NCI-H748 (cell line): ENCODE measurements around the gene TM2D3.
A peak's percentile ranks its signal among the peaks of the same experiment; 100 is the strongest.

Experiments
- DNase-seq: peaks from one replicate; lab custom pipeline; 2025; ENCODE audit not compliant: unreplicated experiment; lab: John Stamatoyannopoulos, UW

The TM2D3 gene

DNA sequence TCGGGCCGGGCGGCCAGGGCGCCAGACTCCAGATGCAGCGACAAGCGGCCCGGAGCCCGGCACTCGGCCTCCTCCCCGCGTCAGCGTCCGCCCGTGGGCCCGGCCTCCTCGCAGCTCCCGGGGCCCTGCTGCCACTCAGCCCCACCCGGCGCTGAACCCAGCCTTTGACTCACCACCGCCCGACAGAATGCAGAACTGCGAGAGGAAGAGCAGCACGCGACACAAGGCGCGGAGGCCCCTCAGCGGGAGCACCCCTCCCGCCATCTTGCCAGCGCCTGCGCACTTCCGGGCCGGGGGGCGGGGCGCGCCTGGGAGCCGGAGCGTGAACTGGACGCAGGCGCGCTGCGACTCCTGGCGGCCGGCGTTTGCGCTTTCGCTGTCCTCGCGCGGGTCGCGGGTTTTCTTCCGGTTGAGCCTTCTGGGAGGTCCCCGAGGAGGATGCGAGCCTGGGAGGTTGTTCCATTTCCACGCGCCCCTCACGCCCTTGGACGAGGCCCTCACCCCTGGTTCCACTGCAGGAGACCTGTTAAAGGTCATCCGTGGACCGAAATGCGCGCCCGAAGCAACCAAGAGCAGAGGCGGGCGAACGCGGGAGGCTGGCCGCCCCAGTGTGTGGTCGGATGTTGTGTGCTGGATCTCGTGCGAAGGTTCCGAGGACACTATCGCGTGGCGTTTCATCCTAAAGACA, at the start of gene TM2D3:
Gene TM2D3 (minus strand): TSS at position 284 of the 688 bp plus-strand sequence. CDS start 20 bp downstream, at position 264.
- peak; percentile 87 for DNase-seq

DNA sequence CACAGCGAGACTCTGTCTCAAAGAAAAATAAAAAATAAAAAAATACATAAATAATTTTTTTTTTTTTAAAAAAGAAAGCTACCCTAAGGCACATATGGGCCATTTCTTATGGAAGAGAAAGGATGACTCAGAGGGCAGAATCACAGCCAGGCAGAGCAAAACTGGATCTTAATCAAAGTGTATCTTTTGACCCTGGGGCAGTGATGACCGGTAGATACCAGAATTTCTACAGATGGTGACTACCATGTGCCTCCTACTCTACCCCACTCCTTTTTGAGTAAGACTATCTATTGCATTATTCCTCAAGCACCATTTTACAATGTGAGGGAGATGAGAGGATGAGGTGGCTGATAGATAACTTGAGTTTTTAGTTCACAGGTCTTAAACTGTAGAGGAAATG, 46.1 kb upstream of the TM2D3 start:
- no peak for DNase-seq

DNA sequence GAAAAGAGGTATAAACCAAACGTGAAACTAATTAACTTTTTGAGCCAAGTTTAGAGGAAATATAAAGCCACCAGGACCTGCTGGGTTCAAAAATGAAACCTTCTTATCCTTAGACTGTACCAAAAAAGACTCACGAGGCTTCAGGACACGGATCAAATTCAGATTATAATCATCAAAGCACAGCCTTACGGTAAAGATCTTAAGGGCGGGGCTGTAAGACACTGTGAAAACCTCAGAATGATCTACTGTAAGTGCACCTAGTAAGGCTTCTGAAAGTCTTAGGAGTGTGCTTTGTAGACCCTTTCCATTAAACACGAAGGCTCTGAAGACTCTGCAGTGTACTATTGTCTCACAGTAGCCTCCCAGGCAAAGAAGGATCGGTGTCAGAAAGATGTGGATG, 45.3 kb upstream of the TM2D3 start:
- no peak for DNase-seq

- no peak for DNase-seq
These were observed 44.6 kb upstream of the TM2D3 start for GRCh38 chr15:101696829-101697228.

- no peak for DNase-seq
These were observed 42.1 kb upstream of the TM2D3 start for GRCh38 chr15:101694261-101694660.

DNA sequence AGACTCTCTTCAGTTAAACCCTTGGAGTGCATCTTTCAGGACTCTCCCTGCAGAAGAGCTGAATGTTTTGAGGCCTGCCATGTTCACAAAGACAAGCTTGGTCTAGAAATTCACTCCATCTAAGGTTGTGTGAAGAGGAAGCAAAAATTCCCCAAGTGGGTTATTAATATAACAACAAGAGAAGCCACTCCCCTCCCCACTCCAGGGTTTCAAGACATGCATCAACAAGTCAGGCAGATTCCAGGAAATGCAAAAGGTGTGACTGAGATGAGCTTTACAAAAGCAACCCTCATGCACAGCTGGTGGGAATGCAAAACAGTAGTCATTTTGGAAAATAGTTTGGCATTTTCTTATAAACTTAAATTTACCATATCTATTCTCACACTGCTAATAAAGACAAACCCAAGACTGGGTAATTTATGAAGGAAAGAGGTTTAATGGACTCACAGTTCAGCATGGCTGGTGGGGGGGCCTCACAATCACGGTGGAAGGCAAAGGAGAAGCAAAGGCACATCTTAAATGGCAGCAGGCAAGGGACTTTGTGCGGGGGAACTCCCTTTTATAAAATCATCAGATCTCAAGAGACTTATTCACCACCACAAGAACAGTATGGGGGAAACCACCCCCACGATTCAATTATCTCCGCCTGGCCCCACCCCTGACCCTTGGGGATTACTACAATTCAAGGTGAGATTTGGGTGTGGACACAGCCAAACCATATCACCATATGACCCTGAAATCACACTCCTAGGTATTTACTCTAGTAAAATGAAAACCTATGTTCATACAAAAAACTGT, 40.8 kb upstream of the TM2D3 start:
- no peak for DNase-seq

GRCh38 chr15:101689901-101690300, 37.7 kb upstream of the TM2D3 start:
- no peak for DNase-seq

GRCh38 chr15:101686718-101687117, 34.5 kb upstream of the TM2D3 start:
- DNase-seq, result no peak

GRCh38 chr15:101684877-101685276, 32.7 kb upstream of the TM2D3 start:
- DNase-seq, result no peak

DNA sequence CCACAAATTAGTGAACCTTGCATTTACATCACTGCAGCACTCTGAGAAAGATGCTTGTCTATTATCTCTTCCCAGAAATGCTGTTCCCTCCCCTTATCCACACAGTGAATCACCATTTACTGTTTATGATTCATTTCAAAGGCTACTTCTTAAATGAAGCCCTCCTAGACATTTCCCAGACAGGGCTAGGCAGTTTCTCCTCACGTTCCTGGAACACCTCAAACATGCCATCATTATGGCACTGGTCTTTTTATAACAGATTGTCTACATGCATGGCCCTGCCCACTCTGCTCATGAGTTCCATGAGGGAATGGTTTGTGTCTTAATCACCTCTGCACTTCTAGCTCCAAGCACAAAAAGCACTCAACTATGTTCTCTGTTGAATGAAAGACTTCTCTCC, 32.2 kb upstream of the TM2D3 start:
- DNase-seq, result no peak

- DNase-seq, result no peak
These were observed 27.6 kb upstream of the TM2D3 start for GRCh38 chr15:101679806-101680205.

- DNase-seq, result no peak
These were observed 24.7 kb upstream of the TM2D3 start for GRCh38 chr15:101676921-101677329.

DNA sequence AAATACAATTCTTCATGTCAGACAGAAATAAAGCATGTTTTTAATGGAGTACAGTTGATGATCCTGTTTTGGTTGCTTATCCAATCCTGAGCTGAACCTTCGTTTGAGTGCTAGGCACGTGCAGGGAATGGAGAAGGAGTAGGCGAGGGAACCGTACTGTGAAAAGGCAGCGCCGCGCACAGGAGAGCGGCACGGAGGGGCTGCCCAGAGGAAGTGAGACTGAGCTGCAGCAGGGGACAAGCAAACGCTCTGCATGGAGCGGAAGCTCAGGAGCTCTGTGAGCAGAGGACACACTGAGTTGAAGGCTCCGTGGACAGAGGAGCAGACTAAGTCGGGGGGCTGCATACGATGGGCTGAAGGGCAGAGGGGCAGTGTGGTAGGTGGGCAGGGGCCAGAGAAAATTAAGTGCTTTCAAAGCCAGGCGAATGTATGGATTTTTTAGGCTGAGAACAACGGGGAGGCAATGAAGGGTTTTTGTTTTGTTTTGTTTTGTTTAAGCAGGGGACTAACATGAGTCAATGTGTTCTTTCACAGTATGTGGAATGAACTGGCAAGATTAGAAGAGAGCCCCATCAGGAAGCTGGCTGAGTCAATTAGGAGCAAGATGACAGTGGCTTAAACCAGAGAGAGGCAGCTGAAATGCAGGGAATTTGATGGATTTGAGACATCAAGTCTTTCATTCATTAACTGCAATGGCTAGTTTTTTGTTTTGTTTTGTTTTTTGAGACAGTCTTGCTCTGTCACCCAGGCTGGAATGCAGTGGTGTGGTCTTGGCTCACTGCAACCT, 23.8 kb upstream of the TM2D3 start:
- DNase-seq, result no peak

DNA sequence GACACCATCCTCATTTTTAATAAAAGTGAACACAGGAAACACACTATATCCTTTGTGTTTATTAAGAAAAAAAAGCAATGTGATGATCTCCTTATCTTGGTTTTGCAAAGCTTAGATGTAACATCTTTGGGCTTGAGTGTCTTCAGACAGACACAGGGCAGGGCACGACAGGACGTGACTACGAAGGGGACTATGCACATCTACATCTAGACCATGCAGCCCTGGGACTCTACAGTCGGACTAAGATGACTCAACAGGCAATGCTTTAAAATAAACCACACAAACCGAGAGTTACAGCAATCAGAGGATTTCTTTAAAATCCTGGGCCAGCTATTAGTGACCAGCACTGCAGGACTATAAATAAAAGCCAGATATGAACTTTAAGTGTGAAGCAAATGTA, 22.8 kb upstream of the TM2D3 start:
- no peak for DNase-seq

- no peak for DNase-seq
These were observed 20.1 kb upstream of the TM2D3 start for GRCh38 chr15:101672298-101672697.

- DNase-seq, result no peak
These were observed 17.6 kb upstream of the TM2D3 start for GRCh38 chr15:101669744-101670143.

- DNase-seq, result no peak
These were observed 15.7 kb upstream of the TM2D3 start for GRCh38 chr15:101667881-101668280.

DNA sequence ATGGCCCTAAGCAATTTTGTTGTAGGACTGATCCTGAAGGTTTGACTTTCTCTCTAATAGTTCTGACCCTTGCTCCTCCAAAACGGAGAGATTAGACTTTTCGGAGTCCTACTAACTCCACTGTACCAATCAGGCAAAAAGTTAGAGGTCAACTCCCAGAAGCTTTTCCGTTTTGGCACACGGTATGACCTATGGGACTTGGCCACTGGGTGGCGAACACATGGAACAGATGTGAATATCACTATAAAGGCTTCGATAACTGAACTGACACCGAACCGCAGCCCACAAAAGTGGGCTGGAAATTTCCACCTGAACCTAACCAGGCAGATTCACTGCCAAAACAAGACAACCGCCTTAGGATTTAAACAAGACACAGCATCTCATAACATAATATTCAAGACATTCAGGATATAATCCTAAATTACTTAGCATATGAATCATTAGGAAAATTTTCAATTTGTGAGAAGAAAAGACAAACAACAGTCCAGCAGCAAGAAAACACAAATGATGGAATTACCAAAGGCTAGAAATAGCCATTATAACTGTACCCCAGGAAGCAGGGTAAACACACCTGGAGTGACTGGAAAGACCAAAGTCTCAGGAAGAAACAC, 12.2 kb upstream of the TM2D3 start:
- no peak for DNase-seq

DNA sequence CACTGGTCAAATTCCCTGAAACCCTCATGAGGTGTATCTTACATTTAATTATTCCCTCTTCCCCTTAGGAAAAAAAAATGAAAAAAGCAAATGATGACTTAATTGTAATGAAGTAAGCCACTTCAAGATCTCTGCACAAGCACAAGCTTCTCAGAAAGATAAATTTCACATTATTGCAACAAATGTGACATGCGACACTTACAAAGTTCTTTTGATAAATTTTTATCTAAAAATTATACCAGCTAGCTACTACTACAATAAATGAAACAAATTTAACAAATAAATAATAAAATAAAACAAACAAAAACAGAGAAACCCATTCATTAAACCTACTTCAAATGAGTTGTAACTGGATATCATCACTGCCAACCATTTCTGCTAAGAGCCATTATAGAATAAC, 10.0 kb upstream of the TM2D3 start:
- no peak for DNase-seq

- DNase-seq, result no peak
These were observed 7.8 kb upstream of the TM2D3 start for GRCh38 chr15:101660005-101660404.
